HG03575 (cell line): ENCODE data around the gene IFT122.
"Not testable (repeated sequence)": the region's sequence is repeated elsewhere in the genome, so short reads cannot be mapped to it uniquely, and the experiment has no call there.

ENCODE experiments used
- ATAC-seq: cut with Tn5 transposase; IDR thresholded peaks from one replicate; pipeline ENCODE4 v1.9.1; 2021; ENCODE audit not compliant: unreplicated experiment, insufficient number of reproducible peaks, low FRiP score; ENCODE audit errors: extremely low read depth

The IFT122 gene, protein sequence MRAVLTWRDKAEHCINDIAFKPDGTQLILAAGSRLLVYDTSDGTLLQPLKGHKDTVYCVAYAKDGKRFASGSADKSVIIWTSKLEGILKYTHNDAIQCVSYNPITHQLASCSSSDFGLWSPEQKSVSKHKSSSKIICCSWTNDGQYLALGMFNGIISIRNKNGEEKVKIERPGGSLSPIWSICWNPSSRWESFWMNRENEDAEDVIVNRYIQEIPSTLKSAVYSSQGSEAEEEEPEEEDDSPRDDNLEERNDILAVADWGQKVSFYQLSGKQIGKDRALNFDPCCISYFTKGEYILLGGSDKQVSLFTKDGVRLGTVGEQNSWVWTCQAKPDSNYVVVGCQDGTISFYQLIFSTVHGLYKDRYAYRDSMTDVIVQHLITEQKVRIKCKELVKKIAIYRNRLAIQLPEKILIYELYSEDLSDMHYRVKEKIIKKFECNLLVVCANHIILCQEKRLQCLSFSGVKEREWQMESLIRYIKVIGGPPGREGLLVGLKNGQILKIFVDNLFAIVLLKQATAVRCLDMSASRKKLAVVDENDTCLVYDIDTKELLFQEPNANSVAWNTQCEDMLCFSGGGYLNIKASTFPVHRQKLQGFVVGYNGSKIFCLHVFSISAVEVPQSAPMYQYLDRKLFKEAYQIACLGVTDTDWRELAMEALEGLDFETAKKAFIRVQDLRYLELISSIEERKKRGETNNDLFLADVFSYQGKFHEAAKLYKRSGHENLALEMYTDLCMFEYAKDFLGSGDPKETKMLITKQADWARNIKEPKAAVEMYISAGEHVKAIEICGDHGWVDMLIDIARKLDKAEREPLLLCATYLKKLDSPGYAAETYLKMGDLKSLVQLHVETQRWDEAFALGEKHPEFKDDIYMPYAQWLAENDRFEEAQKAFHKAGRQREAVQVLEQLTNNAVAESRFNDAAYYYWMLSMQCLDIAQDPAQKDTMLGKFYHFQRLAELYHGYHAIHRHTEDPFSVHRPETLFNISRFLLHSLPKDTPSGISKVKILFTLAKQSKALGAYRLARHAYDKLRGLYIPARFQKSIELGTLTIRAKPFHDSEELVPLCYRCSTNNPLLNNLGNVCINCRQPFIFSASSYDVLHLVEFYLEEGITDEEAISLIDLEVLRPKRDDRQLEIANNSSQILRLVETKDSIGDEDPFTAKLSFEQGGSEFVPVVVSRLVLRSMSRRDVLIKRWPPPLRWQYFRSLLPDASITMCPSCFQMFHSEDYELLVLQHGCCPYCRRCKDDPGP

DNA sequence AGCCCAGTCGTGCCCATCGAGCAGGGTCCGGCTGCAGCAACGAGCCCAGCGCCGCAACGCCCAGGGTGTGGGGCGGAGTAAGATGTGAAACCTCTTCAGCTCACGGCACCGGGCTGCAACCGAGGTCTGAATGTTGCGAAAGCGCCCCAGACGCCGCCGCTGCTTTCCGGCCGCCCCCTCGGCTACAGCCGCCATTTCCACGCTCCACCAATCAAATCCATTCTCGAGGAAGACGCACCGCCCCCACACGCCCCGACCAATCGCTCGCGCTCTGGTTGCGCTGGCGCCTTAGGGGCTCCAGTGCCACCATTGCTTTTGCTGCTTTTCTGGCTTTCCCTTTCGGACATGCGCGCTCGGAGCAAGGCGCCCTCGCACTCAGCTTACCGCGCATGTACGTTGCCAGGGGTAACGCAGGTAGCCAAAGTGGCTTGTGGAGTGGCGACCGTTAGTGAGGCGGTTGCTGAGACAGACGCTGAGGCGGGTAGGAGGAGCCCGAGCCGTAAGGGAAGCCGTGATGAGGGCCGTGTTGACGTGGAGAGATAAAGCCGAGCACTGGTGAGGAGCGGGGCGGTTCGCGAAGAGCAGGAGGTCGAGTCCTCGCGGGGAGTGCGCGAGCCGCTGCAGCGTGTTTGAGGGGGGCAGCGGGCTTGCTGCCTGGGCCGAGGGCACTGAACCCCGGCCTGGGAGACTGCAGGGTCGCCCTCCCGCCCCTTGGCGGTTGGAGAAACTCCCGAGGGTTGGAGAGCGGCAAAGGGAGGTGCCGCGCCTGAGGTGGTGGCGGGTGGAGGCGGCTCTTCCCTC, at the start of gene IFT122, which contains the start of gene MBD4:
Gene IFT122 (plus strand): TSS at position 408 of the 801 bp plus-strand sequence. CDS start 107 bp downstream, at position 515.
Gene MBD4 (minus strand): TSS at position 132 of the 801 bp plus-strand sequence. CDS start 115 bp downstream, at position 17.
- peak; percentile 61 for ATAC-seq

DNA sequence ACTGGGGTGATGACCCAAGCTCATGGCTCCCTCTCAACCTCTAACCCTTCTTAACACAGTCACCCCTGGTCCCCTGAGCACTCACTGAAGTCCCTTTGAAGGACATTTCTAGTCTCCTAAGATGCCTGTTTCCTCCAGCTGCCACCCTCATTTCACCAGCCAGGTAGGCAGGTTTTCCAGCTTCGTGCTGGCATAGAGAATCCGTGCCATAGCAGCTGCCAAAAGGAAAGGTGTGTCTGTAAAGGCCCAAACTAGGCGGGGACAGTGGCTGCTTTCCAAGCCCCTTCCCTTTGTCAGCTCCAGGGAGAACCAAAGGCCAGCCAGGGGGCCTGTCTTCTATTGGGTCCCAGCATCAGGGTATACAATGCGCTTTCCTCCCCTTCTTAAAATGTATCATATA, 48.4 kb upstream of the IFT122 start:
- not testable (repeated sequence) for ATAC-seq

DNA sequence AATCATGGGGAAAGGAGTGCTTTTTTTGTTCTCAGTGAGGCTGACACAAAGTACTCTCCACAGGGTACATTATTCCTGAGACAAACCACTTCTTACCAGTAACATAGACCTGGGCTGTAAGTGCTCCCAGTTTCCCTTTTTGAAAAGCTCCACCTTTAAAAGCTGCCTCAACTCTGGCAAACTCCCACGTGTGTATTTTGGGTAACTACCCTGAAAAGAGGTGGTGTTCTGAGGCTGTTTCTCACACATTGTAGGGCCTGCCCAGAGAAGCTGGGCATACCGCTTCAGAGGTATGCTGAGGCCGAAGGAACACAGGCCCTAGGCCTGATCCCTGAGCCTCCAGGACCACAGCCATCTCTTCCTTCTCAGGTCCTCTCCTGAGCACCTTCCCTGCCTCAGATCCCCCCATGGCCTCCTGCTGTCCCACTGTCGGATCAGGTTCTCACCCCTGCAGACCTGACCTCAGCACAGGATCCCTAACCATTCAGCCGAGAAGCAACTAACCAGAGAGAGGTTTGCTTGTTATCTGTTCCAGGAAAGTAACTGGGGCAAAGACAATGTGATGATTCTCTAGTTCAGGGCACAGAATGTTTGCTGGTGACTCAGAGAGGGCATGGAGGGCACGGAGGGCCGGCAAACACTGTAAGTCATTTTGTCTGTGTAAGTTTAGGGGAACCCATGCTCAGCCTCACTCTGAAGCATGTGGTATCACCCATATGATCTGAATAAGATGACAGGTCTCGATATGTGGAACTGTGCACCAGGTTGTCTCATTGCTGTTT, 47.7 kb upstream of the IFT122 start:
- not testable (repeated sequence) for ATAC-seq

DNA sequence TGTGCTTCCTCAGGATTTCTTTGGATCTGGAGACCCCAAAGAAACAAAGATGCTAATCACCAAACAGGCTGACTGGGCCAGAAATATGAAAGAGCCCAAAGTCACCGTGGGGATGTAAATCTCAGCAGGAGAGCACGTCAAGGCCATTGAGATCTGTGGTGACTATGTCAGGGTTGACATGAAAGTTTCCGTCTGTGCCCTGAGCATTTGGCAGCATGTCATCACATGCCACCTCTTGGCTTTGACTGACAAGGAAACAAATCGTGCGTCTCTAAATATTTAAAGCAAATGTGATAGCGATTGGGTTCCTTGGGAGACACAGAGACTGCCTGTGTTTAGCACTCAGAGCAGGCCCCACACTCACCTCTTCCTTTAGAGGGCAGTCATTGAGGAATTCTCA, 46.8 kb upstream of the IFT122 start:
- no peak for ATAC-seq

DNA sequence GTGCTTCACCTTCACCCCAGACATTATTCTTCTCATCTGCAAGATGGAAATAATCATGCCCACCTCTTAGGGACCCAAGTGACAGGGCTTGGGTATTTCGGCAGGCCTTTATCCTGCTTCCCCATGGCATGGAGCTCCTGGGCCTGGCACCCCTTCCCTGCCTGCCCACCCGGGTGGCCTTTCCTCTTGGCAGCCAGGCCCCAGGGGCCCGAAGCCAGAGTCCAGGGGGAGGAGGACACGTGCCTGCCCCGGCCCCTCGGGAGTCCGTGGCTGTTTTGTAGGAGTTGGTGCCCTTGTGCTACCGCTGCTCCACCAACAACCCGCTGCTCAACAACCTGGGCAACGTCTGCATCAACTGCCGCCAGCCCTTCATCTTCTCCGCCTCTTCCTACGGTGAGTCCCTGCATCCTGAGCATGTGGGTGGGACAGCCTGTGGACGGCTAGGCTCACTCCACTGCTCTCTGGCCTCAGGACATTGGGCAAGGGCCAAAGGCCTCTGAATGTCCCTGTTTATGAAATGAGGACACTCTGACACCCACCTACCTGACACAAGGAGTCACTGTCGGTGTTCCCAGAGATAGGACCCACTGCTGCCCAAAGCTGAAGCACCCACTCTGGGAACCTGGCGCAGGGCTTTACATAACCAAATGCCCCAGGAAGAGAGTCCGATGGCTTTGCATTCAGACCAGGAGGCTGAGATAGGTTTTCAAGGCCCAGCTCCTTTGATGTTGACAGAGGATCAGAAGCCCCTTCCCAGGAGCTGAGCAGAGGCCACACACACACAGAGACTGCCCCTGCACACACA, 46.1 kb upstream of the IFT122 start:
- not testable (repeated sequence) for ATAC-seq

DNA sequence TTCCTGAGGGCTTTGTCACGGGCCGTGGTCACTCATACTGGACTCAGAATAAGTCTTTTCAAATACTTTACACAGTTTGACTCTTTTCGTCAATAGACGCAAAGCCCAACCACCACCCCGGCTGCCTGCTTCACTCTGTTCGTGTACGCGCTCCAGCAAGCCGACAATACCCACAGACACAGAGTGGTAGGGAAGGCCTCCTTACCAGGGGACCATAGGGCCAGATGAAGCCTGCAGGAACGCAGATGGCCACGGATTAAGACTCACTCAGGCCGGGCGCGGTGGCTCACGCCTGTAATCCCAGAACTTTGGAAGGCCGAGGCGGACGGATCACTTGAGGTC, 41.2 kb upstream of the IFT122 start:
- ATAC-seq = no peak

DNA sequence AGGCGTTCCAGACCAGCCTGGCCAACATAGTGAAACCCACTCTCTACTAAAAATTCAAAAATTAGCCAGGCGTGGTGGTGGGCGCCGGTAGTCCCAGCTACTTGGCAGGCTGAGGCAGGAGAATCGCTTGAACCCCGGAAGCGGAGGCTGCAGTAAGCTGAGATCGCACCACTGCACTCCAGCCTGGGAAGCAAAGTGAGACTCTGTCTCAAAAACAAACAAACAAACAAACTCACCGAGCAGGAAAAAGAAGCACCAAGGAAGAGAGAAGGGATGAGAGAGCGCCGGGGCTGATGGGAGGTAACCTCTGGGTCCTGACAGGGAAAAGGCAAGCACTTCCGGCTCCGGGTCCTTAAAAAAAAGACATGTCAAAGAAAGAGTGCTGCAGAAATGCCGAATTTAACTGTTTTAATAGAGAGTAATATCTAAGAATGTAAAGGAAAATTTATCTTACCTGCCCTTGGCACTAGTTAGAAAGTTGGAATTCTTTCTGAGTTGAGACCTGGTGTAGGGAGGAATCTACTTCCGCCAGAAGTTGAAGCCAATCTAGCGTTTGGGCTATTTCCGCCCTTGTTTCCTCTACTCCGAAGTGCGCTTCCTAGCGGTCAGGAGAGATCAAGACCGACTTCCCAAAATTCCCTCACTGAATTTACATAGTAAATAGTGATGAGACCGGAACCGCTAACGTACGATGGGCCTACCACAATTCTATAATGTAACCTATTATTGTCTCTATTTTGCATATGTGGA, 40.7 kb upstream of the IFT122 start:
- ATAC-seq = no peak

DNA sequence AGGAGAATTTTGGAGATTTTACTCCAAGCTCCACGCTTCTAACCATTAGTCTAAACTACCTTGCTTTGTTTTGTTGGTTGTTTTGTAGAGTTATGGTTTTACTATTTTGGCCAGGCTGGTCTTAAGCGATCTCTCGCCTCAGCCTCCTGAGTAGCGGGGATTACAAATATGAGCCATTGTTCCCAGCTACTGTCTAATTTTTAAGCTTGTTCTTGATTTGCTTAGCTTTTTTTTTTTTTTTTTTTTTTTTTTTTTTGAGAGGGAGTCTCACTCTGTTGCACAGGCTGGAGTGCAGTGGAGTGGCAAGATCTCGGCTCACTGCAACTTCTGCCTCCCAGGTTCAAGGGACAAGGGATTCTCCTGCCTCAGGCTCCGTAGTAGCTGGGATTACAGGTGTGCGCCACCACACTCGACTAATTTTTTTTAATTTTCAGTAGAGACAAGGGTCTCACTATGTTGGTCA, 40.1 kb upstream of the IFT122 start:
- no peak for ATAC-seq

DNA sequence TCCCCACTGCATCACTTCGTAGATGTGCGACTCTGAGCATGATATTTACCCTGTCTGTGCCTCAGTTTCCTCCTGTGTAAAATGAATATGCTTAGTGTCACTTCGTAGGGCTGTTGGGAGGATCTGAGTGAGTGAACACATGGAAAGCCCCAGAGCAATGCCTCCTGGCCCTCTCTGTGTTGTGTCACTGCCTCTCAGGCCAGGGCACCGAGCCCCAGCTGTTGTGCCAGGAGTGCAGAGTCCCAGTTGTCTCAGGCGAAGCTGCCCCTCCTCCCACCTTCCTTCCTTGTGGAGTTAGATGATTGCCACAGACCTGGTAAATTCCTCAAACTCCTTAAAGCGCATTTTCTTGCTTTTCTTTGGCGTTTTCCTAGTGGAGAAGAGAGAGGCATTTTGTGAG, 37.8 kb upstream of the IFT122 start:
- no peak for ATAC-seq

DNA sequence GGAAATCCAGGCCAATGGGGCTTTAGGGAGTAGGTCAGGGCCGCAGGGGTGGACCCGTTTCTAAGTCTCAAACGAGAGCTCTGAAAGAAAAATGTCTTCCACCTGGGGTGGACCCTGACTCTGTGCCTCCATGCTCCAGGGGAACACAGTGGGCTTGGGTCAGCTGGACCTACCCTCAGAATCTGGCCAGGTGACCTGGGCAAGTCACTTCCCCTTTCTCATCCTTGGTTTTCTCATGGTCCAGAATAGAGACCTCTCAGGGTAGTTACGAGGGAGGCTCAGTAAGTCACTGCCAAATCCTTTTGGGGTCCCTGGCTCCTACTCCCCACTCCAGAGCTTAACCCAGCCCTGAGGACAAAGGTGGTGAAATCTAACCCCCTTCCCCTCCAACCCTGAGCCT, 37.4 kb upstream of the IFT122 start:
- no peak for ATAC-seq

DNA sequence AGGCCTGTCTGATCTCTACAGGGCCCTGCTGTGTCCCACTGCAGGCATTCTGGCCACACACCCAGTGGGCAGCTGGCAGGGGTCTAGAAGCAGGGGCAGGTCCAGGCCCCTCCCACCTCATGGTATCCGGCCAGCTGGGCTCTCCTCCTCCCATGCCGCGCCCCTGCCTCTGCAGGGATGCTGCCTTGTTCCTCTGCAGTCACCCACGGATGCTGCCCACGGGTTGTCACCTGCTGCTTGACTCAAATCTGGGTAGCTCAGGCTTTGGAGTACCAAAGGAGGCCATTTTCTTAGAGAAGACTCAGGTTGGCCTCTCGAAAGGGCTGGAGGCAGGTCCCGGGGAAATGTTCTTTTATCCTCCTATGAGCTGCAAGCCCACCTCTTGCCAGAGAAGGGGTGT, 36.6 kb upstream of the IFT122 start:
- ATAC-seq = no peak

DNA sequence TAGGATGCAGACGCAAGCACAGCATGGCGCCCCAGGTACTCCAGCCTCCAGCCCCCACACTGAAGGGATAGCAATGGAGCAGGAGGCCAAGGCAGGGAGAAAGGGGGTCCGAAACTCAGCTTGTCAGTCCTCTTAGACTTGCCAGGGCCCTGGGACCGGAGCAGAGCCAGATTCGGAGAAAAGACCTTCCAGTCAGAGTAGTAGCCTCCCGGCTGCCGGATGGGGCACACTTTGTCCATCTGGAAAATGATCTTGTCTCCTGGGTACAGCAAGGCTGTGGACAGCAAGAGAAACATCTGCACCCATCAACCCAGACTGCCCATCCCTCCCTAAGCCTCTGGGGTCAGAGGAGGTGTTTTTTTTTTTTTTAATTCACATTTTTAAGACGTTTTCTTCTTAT, 35.9 kb upstream of the IFT122 start:
- no peak for ATAC-seq

DNA sequence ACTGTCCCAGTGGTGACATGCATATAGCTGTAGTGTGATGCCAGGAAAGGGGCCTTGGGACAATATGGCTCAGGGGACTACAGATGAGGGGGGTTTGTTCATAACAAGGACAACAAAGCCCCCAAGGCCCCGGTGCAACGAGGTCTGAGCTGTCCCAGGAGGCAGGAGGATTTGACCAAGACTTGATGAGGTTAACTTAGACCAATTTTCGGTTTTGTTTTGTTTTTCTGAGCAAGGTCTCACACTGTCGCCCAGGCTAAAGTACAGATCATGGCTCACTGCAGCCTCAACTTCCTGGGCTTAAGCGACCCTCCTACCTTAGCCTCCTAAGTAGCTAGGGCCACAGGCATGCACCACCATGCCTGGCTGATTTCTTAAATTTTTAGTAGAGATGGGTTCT, 35.4 kb upstream of the IFT122 start:
- ATAC-seq = no peak

DNA sequence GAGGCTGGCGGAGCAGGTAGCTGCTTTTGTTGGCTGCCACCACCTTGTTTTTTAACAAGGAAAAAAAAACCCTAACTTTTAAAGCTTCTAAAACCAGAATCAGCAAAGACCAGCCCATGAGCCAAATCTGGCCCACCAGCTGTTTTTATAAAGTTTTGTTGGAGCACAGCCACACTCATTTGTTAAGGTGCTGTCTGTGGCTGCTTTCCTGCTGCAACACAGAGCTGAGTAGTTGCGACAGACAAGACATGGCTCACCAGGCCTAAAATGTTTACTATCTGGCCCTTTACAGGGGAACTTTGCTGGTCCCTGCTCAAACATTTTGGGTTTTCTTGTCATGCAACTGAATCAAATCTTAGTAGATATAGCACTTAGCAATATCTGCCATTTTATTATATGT, 30.5 kb upstream of the IFT122 start:
- ATAC-seq = no peak

DNA sequence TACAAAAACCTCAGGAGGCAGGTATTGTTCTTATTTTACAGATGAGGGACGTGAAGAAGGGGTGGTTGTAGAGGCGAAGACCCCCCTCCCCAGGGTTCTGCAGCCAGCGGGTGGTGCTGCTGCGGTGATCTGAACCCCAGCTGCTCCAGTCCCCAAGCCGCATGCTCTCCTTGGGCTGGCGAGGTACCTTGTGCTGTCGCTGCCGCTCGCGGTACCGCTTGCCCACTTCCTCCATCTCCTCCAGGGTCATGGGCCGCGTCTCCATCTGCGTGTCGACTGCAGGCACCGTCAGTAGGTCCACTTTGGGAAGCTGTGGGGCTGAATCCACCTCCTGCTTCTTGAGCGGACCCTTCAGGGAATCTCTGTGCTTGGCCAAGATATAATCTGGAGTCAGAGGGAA, 29.1 kb upstream of the IFT122 start:
- no peak for ATAC-seq

DNA sequence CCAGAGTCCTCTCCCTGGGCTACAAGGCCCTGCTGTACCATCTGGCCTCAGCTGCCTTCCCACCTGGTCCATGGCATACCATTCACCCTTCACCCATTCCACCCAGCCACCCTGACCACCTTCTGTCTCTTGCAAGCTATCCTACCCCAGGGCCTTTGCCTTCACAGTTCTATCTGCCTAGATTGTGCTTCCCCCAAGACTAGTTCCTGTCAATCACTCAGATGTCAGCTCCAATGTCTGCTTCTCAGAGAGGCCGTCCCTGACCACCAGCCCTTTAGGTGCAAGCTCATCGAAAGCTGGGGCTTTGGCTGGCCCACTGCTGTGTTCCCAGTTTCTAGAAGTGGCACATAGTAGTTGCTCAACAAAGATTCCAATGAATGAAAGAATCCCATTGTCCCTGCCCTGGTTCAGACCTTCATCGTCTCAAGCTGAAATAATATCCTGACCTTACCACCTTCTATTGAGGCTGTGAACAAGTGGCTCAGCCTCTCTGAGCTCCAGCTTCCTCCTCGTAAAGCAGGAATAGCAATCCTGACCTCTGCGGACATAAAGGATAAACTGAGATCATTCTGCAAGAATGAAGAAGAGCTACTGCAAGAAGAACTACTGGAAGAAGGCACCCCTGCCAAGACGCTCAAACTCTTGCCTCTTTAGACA, 27.4 kb upstream of the IFT122 start:
- ATAC-seq = no peak
